HG03575 (cell line): ENCODE results near the gene RFXAP.

ENCODE experiments used
- ATAC-seq: cut with Tn5 transposase; IDR thresholded peaks from one replicate; pipeline ENCODE4 v1.9.1; 2021; ENCODE audit not compliant: unreplicated experiment, insufficient number of reproducible peaks, low FRiP score; ENCODE audit errors: extremely low read depth

Gene RFXAP

DNA sequence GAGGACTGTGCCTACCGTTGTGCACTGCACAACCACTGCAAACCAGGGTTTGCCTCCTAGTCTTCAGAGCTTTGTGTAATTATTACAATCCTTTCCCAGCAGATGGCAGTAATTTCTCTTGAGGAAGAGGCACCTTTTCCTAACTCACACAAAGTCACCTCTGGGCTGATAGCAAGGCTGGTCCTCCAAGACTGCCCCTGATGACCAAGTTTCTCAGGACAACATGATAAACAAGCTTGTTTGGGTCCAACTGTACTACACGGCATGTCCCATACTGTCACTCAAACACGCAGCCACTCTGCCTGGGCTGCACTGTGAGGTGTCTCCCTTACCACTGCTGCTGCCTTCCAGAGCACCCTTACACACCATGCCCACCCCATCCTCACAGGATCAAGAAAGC lies 39.3 kb downstream of the RFXAP start:
- ATAC-seq: no peak

DNA sequence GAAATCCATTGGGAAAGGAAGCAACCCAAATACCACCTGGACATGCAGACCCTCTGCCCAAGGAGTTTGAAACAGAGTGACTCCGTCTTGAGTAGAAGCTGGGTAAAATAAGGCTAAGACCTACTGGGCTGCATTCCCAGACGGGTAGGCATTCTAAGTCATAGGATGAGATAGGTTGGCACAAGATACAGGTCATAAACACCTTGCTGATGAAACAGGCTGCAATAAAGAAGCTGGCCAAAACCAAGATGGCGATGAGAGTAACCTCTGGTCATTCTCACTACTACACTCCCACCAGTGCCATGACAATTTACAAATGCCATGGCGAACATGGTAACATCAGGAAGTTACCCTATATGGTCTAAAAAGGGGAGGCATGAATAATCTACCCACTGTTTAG lies 40.2 kb downstream of the RFXAP start:
- ATAC-seq: no peak

GRCh38 chr13:36862002-36862685 lies 43.1 kb downstream of the RFXAP start:
- no peak for ATAC-seq

DNA sequence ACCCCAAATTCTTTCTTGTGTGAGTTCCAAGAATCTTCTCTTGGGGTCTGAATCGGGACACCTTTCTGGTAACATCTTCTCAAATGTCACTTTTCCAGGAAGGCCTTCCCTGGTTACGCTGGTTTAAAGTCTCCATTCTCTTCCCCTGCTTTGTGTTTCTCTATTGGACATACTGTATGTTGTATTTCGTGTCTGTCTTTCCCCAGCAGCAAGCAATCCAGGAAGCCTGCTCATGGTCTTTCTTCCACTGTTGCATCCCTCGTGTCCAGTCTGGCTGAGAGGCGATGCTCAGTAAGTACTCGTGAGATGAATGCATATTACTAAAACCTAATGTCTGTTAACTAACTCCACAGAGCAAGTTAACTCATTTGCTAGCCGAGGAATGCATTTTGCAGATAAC lies 43.7 kb downstream of the RFXAP start:
- ATAC-seq: no peak

DNA sequence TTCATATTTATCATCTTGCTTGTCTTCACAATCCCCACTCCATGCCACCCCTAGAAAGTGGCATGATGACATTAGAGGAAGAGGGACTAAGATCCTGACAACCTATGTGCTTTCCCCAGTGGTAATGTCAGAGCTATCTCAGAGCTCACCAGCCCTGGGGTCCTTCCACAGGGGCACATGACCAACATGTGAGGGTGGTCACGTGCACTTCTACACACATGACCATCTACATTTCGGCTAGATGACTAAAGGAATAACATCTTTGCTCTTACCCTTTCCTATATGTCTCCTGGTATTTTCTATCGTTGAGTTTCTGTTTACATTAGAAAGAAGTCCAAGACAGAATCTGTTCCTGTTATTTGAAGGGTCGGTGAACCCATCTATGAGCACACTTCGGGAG lies 46.2 kb downstream of the RFXAP start:
- no peak for ATAC-seq

- ATAC-seq: no peak
Observed at GRCh38 chr13:36866232-36866631, 47.2 kb downstream of the RFXAP start.

- no peak for ATAC-seq
Observed at GRCh38 chr13:36870050-36870692, 51.1 kb downstream of the RFXAP start.

GRCh38 chr13:36872621-36873020 lies 53.6 kb downstream of the RFXAP start:
- no peak for ATAC-seq

DNA sequence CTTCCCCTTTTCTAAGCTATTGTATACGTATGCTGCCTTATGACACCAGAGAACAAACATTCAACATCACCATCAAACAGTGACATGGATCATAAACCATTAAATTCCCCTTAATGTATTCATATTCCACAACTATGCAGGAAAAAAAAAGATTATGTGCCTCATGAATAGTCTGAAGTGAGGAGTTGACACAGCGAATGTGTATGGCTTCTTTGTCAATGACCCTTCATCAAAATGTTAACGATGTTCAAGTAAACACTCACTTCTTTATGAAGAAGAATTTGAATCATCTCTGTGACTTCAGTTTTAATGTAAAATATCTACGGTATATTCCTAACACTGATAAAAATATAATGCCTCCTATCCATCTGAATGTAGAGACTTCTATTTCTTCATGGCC lies 56.4 kb downstream of the RFXAP start:
- no peak for ATAC-seq

GRCh38 chr13:36875961-36876360 lies 56.9 kb downstream of the RFXAP start:
- ATAC-seq: no peak
